GM12878 (cell line): ENCODE data around the gene ZXDC.

Source experiments
- EP300 ChIP-seq, 2 experiments: fragments of 150-350 bp in 1 of 2; IDR thresholded peaks; 2 replicates each; pipeline ENCODE4 v1.6.1; 2011 to 2012; ENCODE audit warnings: low read depth in 2 of 2, low read length in 2 of 2, borderline replicate concordance in 1 of 2, improper control_type of control experiment in 1 of 2, inconsistent platforms in 1 of 2; ENCODE audit not compliant: control insufficient read depth in 1 of 2
- EZH2 ChIP-seq: IDR thresholded peaks from 2 replicates; pipeline ENCODE4 v1.6.1; 2012; ENCODE audit warnings: low read depth, mild to moderate bottlenecking, control low read depth, inconsistent platforms, low read length, borderline replicate concordance; ENCODE audit not compliant: control insufficient read depth
- GABPA ChIP-seq: IDR thresholded peaks from 2 replicates; pipeline ENCODE4 v1.6.1; 2014; ENCODE audit warnings: antibody characterized with exemption, low read depth, mild to moderate bottlenecking, inconsistent platforms
- KAT2A ChIP-seq: conservative IDR thresholded peaks from 2 replicates; pipeline ENCODE4 v1.6.1; 2011; ENCODE audit warnings: low read depth, low read length; ENCODE audit not compliant: control insufficient read depth
- MYC ChIP-seq: IDR thresholded peaks from 2 replicates; pipeline ENCODE4 v1.6.1; 2011; ENCODE audit warnings: mild to moderate bottlenecking, low read length, moderate library complexity, inconsistent platforms; ENCODE audit not compliant: insufficient read depth, insufficient replicate concordance, insufficient read length, severe bottlenecking
- RAD21 ChIP-seq: IDR thresholded peaks from 2 replicates; pipeline ENCODE4 v1.6.1; 2011; ENCODE audit warnings: mild to moderate bottlenecking, low read depth, low read length, moderate library complexity; ENCODE audit not compliant: insufficient read depth
- TAF1 ChIP-seq: IDR thresholded peaks from 2 replicates; pipeline ENCODE4 v1.6.1; 2011; ENCODE audit warnings: mild to moderate bottlenecking, low read depth, low read length, borderline replicate concordance
- YY1 ChIP-seq: IDR thresholded peaks from 2 replicates; pipeline ENCODE4 v1.6.1; 2011; ENCODE audit warnings: low read depth, mild to moderate bottlenecking, low read length
- ZNF622 ChIP-seq: fragments of 450-650 bp; IDR thresholded peaks from 2 replicates; pipeline ENCODE4 v1.6.1; 2017; ENCODE audit warnings: mild to moderate bottlenecking, inconsistent platforms
- TF ChIP-seq, protein P1 (sequence below), 3 experiments: IDR thresholded peaks in 2 of 3; conservative IDR thresholded peaks in 1 of 3; 2 replicates each; pipeline ENCODE4 v1.5.1; 2011; ENCODE audit warnings: low read depth in 3 of 3, low read length in 3 of 3, mild to moderate bottlenecking in 3 of 3, control low read depth in 2 of 3, moderate library complexity in 2 of 3, inconsistent platforms in 1 of 3, mixed read lengths in 1 of 3; ENCODE audit not compliant: control insufficient read depth in 2 of 3, insufficient read depth in 1 of 3; ENCODE audit errors: extremely low read depth in 1 of 3
- TF ChIP-seq, protein P2 (sequence below): IDR thresholded peaks from 2 replicates; pipeline ENCODE4 v1.6.1; 2012; ENCODE audit warnings: low read length, inconsistent platforms
- TF ChIP-seq, protein P3 (sequence below): IDR thresholded peaks from 2 replicates; pipeline ENCODE4 v1.6.1; 2011; ENCODE audit warnings: low read depth, mild to moderate bottlenecking, low read length, moderate library complexity, borderline replicate concordance; ENCODE audit errors: extremely low read depth
- TF ChIP-seq, protein P4 (sequence below): fragments of 450-650 bp; IDR thresholded peaks from 2 replicates; pipeline ENCODE4 v1.6.1; 2016; ENCODE audit warnings: mild to moderate bottlenecking
- TF ChIP-seq, protein P5 (sequence below): fragments of 450-650 bp; IDR thresholded peaks from 2 replicates; pipeline ENCODE4 v1.6.1; 2017; ENCODE audit warnings: mild to moderate bottlenecking, moderate library complexity

DNA sequence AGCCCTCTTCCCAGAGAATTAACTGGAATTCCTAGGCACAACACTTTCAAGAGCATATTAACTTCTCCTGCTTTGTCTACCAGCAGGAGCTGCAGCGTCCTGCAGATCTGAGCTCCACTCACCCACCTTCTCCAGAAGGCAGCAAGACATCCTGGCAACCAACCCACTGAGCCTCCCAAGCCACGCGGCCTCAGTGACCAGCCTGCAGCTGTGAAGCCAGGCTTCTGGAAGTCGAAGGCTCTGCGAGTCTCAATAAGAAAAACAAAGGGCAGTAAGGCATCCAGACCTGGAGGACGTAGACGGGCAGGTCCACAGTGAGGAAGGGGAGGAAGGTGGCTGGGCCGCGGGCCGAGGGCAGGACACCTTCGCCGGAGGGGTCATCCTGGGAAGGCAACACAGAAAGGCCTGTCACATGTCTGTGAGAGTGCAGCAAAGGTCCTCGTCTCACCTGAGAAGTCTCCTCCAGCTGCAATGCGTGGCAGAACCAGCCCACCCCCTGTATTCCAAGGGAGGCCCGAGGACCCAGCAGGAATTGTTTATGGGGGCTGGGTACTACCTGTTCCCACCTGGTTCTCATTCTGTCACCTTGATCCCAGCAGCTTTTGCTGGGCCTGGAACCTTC lies 36.2 kb downstream of the ZXDC start:
- TF ChIP-seq EP300 (IDR thresholded peaks at IDR 0.05; ENCODE audit: borderline replicate concordance in 1 of 2, control insufficient read depth in 1 of 2, low read depth in 2 of 2, low read length in 2 of 2) (no peak), KAT2A (no peak), YY1 (no peak), RAD21 (no peak), TAF1 (no peak), EZH2 (no peak), MYC (no peak), GABPA (no peak), ZNF622 (no peak)
- TF ChIP-seq, protein P1, sequence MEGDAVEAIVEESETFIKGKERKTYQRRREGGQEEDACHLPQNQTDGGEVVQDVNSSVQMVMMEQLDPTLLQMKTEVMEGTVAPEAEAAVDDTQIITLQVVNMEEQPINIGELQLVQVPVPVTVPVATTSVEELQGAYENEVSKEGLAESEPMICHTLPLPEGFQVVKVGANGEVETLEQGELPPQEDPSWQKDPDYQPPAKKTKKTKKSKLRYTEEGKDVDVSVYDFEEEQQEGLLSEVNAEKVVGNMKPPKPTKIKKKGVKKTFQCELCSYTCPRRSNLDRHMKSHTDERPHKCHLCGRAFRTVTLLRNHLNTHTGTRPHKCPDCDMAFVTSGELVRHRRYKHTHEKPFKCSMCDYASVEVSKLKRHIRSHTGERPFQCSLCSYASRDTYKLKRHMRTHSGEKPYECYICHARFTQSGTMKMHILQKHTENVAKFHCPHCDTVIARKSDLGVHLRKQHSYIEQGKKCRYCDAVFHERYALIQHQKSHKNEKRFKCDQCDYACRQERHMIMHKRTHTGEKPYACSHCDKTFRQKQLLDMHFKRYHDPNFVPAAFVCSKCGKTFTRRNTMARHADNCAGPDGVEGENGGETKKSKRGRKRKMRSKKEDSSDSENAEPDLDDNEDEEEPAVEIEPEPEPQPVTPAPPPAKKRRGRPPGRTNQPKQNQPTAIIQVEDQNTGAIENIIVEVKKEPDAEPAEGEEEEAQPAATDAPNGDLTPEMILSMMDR (IDR thresholded peaks at IDR 0.05 in 2 of 3, conservative IDR thresholded peaks at IDR 0.05 in 1 of 3; ENCODE audit: control insufficient read depth in 2 of 3, extremely low read depth in 1 of 3, insufficient read depth in 1 of 3, low read depth in 3 of 3, low read length in 3 of 3) = no peak
- TF ChIP-seq, protein P2, sequence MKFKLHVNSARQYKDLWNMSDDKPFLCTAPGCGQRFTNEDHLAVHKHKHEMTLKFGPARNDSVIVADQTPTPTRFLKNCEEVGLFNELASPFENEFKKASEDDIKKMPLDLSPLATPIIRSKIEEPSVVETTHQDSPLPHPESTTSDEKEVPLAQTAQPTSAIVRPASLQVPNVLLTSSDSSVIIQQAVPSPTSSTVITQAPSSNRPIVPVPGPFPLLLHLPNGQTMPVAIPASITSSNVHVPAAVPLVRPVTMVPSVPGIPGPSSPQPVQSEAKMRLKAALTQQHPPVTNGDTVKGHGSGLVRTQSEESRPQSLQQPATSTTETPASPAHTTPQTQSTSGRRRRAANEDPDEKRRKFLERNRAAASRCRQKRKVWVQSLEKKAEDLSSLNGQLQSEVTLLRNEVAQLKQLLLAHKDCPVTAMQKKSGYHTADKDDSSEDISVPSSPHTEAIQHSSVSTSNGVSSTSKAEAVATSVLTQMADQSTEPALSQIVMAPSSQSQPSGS = no peak
- TF ChIP-seq, protein P3, sequence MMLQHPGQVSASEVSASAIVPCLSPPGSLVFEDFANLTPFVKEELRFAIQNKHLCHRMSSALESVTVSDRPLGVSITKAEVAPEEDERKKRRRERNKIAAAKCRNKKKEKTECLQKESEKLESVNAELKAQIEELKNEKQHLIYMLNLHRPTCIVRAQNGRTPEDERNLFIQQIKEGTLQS = no peak
- TF ChIP-seq, protein P4, sequence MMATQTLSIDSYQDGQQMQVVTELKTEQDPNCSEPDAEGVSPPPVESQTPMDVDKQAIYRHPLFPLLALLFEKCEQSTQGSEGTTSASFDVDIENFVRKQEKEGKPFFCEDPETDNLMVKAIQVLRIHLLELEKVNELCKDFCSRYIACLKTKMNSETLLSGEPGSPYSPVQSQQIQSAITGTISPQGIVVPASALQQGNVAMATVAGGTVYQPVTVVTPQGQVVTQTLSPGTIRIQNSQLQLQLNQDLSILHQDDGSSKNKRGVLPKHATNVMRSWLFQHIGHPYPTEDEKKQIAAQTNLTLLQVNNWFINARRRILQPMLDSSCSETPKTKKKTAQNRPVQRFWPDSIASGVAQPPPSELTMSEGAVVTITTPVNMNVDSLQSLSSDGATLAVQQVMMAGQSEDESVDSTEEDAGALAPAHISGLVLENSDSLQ = no peak
- TF ChIP-seq, protein P5, sequence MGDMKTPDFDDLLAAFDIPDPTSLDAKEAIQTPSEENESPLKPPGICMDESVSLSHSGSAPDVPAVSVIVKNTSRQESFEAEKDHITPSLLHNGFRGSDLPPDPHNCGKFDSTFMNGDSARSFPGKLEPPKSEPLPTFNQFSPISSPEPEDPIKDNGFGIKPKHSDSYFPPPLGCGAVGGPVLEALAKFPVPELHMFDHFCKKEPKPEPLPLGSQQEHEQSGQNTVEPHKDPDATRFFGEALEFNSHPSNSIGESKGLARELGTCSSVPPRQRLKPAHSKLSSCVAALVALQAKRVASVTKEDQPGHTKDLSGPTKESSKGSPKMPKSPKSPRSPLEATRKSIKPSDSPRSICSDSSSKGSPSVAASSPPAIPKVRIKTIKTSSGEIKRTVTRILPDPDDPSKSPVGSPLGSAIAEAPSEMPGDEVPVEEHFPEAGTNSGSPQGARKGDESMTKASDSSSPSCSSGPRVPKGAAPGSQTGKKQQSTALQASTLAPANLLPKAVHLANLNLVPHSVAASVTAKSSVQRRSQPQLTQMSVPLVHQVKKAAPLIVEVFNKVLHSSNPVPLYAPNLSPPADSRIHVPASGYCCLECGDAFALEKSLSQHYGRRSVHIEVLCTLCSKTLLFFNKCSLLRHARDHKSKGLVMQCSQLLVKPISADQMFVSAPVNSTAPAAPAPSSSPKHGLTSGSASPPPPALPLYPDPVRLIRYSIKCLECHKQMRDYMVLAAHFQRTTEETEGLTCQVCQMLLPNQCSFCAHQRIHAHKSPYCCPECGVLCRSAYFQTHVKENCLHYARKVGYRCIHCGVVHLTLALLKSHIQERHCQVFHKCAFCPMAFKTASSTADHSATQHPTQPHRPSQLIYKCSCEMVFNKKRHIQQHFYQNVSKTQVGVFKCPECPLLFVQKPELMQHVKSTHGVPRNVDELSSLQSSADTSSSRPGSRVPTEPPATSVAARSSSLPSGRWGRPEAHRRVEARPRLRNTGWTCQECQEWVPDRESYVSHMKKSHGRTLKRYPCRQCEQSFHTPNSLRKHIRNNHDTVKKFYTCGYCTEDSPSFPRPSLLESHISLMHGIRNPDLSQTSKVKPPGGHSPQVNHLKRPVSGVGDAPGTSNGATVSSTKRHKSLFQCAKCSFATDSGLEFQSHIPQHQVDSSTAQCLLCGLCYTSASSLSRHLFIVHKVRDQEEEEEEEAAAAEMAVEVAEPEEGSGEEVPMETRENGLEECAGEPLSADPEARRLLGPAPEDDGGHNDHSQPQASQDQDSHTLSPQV = no peak
